Endothelial cell of umbilical vein (primary cell): Measurements from ENCODE around the gene RXFP4. TPM values are rescaled to one million over a fixed set of nuclear protein-coding genes. Genes with fewer than 3 reads are reported as not detected.

Experiments used
- BruUV-seq: library from RNA; stranded (reverse); fragments of 400-500 nt; replicated peaks from 2 replicates; lab custom pipeline; 2021; lab: Mats Ljungman, UMichigan
- CTCF ChIA-PET: fragments of 300-600, 350-600 bp; sonication (Branson Sonifier 250); formaldehyde crosslinking; loops from one replicate; lab custom pipeline; 2021; ENCODE audit warnings: antibody characterized with exemption, inconsistent platforms; lab: Charles Lee
- POLR2A ChIA-PET: fragments of 300-600, 350-600 bp; sonication (Branson Sonifier 250); formaldehyde crosslinking; loops from one replicate; lab custom pipeline; 2021; ENCODE audit warnings: antibody characterized with exemption, inconsistent platforms; lab: Charles Lee
- DNase-seq: peaks from one replicate; pipeline ENCODE4 v3.0.0-alpha.2; 2011; ENCODE audit warnings: low read depth, low spot score
- FAIRE-seq: peaks from 2 replicates; lab custom pipeline; 2011; peaks lifted over from hg19 to GRCh38; lab: Jason Lieb, UNC
- H2AFZ ChIP-seq: 2 replicates; pipeline ENCODE4 v1.6.0; 2012; ENCODE audit warnings: low read depth, low read length, control low read depth, inconsistent platforms
- H3K27ac ChIP-seq: 2 replicates; pipeline ENCODE4 v1.5.1; 2011; ENCODE audit warnings: low read depth, mild to moderate bottlenecking, control low read depth, low read length, moderate library complexity; ENCODE audit not compliant: insufficient read depth
- H3K27me3 ChIP-seq, 2 experiments: 2 replicates each; pipeline versions ENCODE4 v1.6.0 to v1.6.1; 2011; ENCODE audit warnings: low read length in 2 of 2, mixed read lengths in 1 of 2; ENCODE audit not compliant: control insufficient read depth in 2 of 2, insufficient read depth in 2 of 2
- H3K36me3 ChIP-seq, 2 experiments: 2 replicates in 1 of 2; 3 replicates in 1 of 2; pipeline ENCODE4 v1.5.1; 2011; ENCODE audit warnings: low read length in 2 of 2, mild to moderate bottlenecking in 1 of 2, moderate library complexity in 1 of 2; ENCODE audit not compliant: control insufficient read depth in 2 of 2, insufficient read depth in 2 of 2; ENCODE audit errors: extremely low read depth in 1 of 2
- H3K4me1 ChIP-seq: 3 replicates; pipeline ENCODE4 v1.5.1; 2011; ENCODE audit warnings: mild to moderate bottlenecking, low read length; ENCODE audit not compliant: control insufficient read depth, insufficient read depth; ENCODE audit errors: extremely low read depth
- H3K4me2 ChIP-seq: 2 replicates; pipeline ENCODE4 v1.6.1; 2011; ENCODE audit warnings: low read length, control low read depth, mixed read lengths; ENCODE audit not compliant: insufficient read depth
- H3K4me3 ChIP-seq, 3 experiments: fragments of 200-600 bp in 1 of 3; sonication (generic), shearing (Covaris generic) in 1 of 3; replicated peaks in 1 of 3; 2 replicates each; pipeline ENCODE4 v1.5.1; 2011 to 2016; ENCODE audit warnings: control low read depth in 3 of 3, low read length in 3 of 3, mild to moderate bottlenecking in 2 of 3, inconsistent platforms in 1 of 3, low read depth in 1 of 3, moderate library complexity in 1 of 3; ENCODE audit not compliant: insufficient read depth in 1 of 3
- H3K79me2 ChIP-seq: 2 replicates; pipeline ENCODE4 v1.6.0; 2012; ENCODE audit warnings: low read length, inconsistent platforms; ENCODE audit not compliant: control insufficient read depth, insufficient read depth
- H3K9ac ChIP-seq: replicated peaks from 2 replicates; pipeline ENCODE3; 2011; ENCODE audit warnings: low read length, control low read depth; ENCODE audit not compliant: insufficient read depth; ENCODE audit errors: extremely low read depth
- H3K9me1 ChIP-seq: replicated peaks from 3 replicates; pipeline ENCODE4 v1.6.0; 2011; ENCODE audit warnings: mild to moderate bottlenecking, low read length; ENCODE audit not compliant: control insufficient read depth, insufficient read depth; ENCODE audit errors: extremely low read depth
- H3K9me3 ChIP-seq: replicated peaks from 2 replicates; pipeline ENCODE4 v1.5.1; 2012; ENCODE audit warnings: low read length, inconsistent platforms; ENCODE audit not compliant: control insufficient read depth, insufficient read depth
- H4K20me1 ChIP-seq: replicated peaks from 2 replicates; pipeline ENCODE3; 2011; ENCODE audit warnings: mild to moderate bottlenecking, low read length; ENCODE audit not compliant: control insufficient read depth, insufficient read depth; ENCODE audit errors: extremely low read depth
- EZH2 ChIP-seq: IDR thresholded peaks from 2 replicates; pipeline ENCODE4 v1.6.1; 2012; ENCODE audit warnings: borderline replicate concordance, low read depth, mild to moderate bottlenecking, moderate library complexity, low read length, inconsistent platforms; ENCODE audit not compliant: severe bottlenecking
- FOS ChIP-seq: IDR thresholded peaks from 2 replicates; pipeline ENCODE4 v1.6.1; 2011; ENCODE audit warnings: mild to moderate bottlenecking, low read length, moderate library complexity, borderline replicate concordance; ENCODE audit not compliant: insufficient read depth
- GATA2 ChIP-seq: IDR thresholded peaks from 2 replicates; pipeline ENCODE4 v1.7.0; 2011; ENCODE audit warnings: low read depth, mild to moderate bottlenecking, moderate library complexity, mixed read lengths, low read length; ENCODE audit not compliant: insufficient read length, insufficient read depth
- JUN ChIP-seq: IDR thresholded peaks from 2 replicates; pipeline ENCODE4 v1.6.1; 2011; ENCODE audit warnings: borderline replicate concordance, low read depth; ENCODE audit not compliant: insufficient read length, insufficient read depth
- MAX ChIP-seq: IDR thresholded peaks from 2 replicates; pipeline ENCODE4 v1.6.1; 2011; ENCODE audit not compliant: insufficient read depth, insufficient read length
- MYC ChIP-seq: IDR thresholded peaks from one replicate; pipeline ENCODE4 v1.6.1; 2011; ENCODE audit warnings: mild to moderate bottlenecking, low read depth, low read length
- POLR2A ChIP-seq: IDR thresholded peaks from 2 replicates; pipeline ENCODE4 v1.6.1; 2012; ENCODE audit warnings: low read depth, mild to moderate bottlenecking, control low read depth, low read length
- POLR2AphosphoS5 ChIP-seq: IDR thresholded peaks from 2 replicates; pipeline ENCODE4 v1.6.1; 2012; ENCODE audit warnings: low read depth, mild to moderate bottlenecking, control low read depth, low read length, moderate library complexity; ENCODE audit not compliant: insufficient read depth
- dilution Hi-C: fragments of 300-500 bp; cut with MboI; formaldehyde crosslinking; loops from one replicate; pipeline ENCODE4 v1.15.0; 2019; ENCODE audit warnings: low sequenced_read_pairs; ENCODE audit not compliant: extremely low pct_ligation_motif_present
- intact Hi-C: fragments of 100-400 bp; cut with micrococcal nuclease; formaldehyde crosslinking; loops from one replicate; pipeline ENCODE4 v1.10.0; 2022
- polyA plus RNA-seq, 4 experiments: library from polyadenylated mRNA; depleted of rRNA in 3 of 4; stranded (reverse) in 3 of 4; unstranded in 1 of 4; fragments of >200 nt; gene quantifications; 2 replicates each; pipeline versions ENCODE4 v1.2.1 to v1.2.3, GENCODE V29; 2011 to 2012; ENCODE audit warnings: missing spikeins in 1 of 4
- total RNA-seq: library from RNA; stranded (reverse); gene quantifications from 2 replicates; pipeline ENCODE4 v1.2.3, GENCODE V29; 2021
- TF ChIP-seq, protein P1 (sequence below), 2 donors: IDR thresholded peaks; 1 replicate in 1 of 2; 2 replicates in 1 of 2; pipeline ENCODE4 v1.5.1; 2011; ENCODE audit warnings: low read length in 2 of 2, mild to moderate bottlenecking in 2 of 2, moderate library complexity in 2 of 2, control low read depth in 1 of 2, inconsistent platforms in 1 of 2, low read depth in 1 of 2; ENCODE audit not compliant: insufficient read depth in 1 of 2; ENCODE audit errors: extremely low read depth in 1 of 2

Gene RXFP4
- total and polyA plus RNA-seq, 2 donors (not counting 3 experiments of a cell fraction or from before 2014, with no cell fraction given) = not detected

DNA sequence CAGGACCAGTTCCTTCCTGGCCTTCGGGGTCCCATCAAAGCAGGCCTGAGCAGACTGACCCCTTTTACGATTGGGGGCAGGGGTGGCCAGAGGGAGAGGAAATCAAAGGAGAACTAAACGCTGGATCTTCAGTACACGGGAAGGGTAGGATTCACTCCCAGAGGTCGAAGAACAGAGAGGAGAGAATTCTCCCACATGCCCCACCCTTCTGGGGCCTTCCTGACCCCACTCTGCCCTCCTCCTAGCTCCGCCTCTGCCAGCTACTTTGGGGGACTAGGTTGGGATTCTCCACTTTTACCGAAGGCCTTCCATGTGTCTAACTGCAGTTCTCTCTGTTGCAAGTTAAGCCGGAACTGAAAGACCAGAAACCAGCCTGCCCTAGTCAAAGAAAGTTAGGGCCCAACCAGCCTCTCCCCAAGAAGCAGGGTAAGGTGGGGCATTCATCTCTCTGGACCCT is 37.6 kb downstream of the RXFP4 start:
- intact Hi-C loops (no loop called here), dilution Hi-C loops (no loop called here)
- H3K27me3 ChIP-seq = no peaks in the 10 kb centered on the region
- peak overlapping the region; percentile 63 for H3K4me2 ChIP-seq
- H3K79me2 ChIP-seq = peaks cover 51% of the 10 kb centered on the region
- H3K9ac ChIP-seq = peak overlapping the region; percentile 84
- POLR2A ChIA-PET = interaction anchor here (0.7 to 1.2 kb wide), 3 partner anchors 11 to 254 kb away, joined by 3 to 5 read pairs (median 4); no protein-coding TSS in a partner anchor
- H3K4me1 ChIP-seq = peaks cover 68% of the 10 kb centered on the region
- H3K36me3 ChIP-seq = no peaks in the 10 kb centered on the region
- peak; percentile 54 for FAIRE-seq
- peak overlapping the region; percentile 43 to 80 (median 76) for H3K4me3 ChIP-seq
- peak overlapping the region; percentile 55 for H3K27ac ChIP-seq
- TF ChIP-seq EZH2 (no peak), POLR2AphosphoS5 (no peak), MAX (no peak), MYC (no peak), FOS (no peak), JUN (no peak), GATA2 (no peak), POLR2A (no peak)
- TF ChIP-seq, protein P1, sequence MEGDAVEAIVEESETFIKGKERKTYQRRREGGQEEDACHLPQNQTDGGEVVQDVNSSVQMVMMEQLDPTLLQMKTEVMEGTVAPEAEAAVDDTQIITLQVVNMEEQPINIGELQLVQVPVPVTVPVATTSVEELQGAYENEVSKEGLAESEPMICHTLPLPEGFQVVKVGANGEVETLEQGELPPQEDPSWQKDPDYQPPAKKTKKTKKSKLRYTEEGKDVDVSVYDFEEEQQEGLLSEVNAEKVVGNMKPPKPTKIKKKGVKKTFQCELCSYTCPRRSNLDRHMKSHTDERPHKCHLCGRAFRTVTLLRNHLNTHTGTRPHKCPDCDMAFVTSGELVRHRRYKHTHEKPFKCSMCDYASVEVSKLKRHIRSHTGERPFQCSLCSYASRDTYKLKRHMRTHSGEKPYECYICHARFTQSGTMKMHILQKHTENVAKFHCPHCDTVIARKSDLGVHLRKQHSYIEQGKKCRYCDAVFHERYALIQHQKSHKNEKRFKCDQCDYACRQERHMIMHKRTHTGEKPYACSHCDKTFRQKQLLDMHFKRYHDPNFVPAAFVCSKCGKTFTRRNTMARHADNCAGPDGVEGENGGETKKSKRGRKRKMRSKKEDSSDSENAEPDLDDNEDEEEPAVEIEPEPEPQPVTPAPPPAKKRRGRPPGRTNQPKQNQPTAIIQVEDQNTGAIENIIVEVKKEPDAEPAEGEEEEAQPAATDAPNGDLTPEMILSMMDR (IDR thresholded peaks at IDR 0.05; ENCODE audit: extremely low read depth in 1 of 2, insufficient read depth in 1 of 2, low read depth in 1 of 2, low read length in 2 of 2) = no peak
- H3K9me3 ChIP-seq = no peaks in the 10 kb centered on the region
- BruUV-seq = TSS peak; percentile 55
- no peak for DNase-seq
- CTCF ChIA-PET = interaction anchor here (0.8 to 12.1 kb wide), 9 partner anchors 9 to 88 kb away, joined by 3 to 138 read pairs (median 15); partner anchors contain the start of genes KHDC4 and RXFP4
- peak overlapping the region; percentile 57 for H2AFZ ChIP-seq
- H3K9me1 ChIP-seq = no peaks in the 10 kb centered on the region
- no peaks in the 10 kb centered on the region for H4K20me1 ChIP-seq
